Uterus (tissue), 2 donors: ENCODE data around the gene PKNOX2.

Experiments
- POLR2A ChIP-seq, 2 donors: fragments of 450-650 bp; IDR thresholded peaks; one replicate each; pipeline ENCODE4 v1.6.1; 2016; ENCODE audit warnings: antibody characterized with exemption in 2 of 2, mild to moderate bottlenecking in 1 of 2, moderate library complexity in 1 of 2
- TF ChIP-seq, protein P1 (sequence below), 4 experiments: fragments of 200-600 bp in 2 of 4; fragments of 450-650 bp in 2 of 4; sonication (generic) in 2 of 4; IDR thresholded peaks; one replicate each; pipeline ENCODE4 v1.5.1; 2016 to 2019; ENCODE audit warnings: antibody characterized with exemption in 4 of 4, mild to moderate bottlenecking in 2 of 4, moderate library complexity in 1 of 4

DNA sequence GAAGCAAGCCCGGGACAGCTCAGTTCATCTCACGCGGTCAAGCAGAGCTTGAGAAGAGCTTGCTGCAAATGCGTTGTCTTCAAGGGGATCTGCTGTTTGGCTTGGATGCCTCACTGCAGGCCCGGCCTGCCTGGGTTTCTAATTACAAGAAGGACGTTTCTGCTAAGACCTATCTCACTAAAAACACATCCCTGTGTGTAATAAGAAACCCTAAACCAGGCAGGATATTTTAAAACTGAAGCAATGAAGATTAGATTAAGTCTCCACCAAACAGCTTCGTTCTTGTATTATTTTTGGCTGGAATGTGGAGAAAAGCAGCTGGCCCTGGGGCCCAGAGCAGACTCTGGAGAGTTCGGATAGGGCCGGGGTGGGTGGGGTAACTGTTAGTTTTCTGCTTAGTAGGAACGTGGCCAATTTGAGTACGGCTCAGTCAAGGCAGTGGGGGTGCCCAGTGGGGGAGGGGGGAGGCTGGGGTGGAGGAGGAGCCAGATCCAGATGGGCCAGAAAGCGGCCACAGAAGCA lies 6.0 kb downstream of the PKNOX2 start:
- TF ChIP-seq, protein P1, sequence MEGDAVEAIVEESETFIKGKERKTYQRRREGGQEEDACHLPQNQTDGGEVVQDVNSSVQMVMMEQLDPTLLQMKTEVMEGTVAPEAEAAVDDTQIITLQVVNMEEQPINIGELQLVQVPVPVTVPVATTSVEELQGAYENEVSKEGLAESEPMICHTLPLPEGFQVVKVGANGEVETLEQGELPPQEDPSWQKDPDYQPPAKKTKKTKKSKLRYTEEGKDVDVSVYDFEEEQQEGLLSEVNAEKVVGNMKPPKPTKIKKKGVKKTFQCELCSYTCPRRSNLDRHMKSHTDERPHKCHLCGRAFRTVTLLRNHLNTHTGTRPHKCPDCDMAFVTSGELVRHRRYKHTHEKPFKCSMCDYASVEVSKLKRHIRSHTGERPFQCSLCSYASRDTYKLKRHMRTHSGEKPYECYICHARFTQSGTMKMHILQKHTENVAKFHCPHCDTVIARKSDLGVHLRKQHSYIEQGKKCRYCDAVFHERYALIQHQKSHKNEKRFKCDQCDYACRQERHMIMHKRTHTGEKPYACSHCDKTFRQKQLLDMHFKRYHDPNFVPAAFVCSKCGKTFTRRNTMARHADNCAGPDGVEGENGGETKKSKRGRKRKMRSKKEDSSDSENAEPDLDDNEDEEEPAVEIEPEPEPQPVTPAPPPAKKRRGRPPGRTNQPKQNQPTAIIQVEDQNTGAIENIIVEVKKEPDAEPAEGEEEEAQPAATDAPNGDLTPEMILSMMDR (IDR thresholded peaks at IDR 0.05), result no peak
- TF ChIP-seq POLR2A (IDR thresholded peaks at IDR 0.05), result no peak
